GM23248 (cell line): ENCODE results near the gene HDGFL2. TPM values are rescaled to one million over a fixed set of nuclear protein-coding genes. Genes with fewer than 3 reads are reported as not detected.
A peak's percentile ranks its signal among the peaks of the same experiment; 100 is the strongest.

Source experiments
- DNase-seq: peaks from one replicate; pipeline ENCODE4 v3.0.0-alpha.2; 2015
- H2AFZ ChIP-seq: fragments of 200-600 bp; sonication (generic); 2 replicates; pipeline ENCODE4 v1.6.1; 2016; ENCODE audit warnings: antibody characterized with exemption
- H3F3A ChIP-seq: fragments of 200-600 bp; sonication (generic); 2 replicates; pipeline ENCODE4 v1.6.1; 2016; ENCODE audit warnings: mild to moderate bottlenecking, antibody characterized with exemption, mixed run types; ENCODE audit not compliant: insufficient read depth
- H3K27ac ChIP-seq: fragments of 200-600 bp; sonication (generic); 2 replicates; pipeline ENCODE4 v1.5.1; 2016; ENCODE audit warnings: mild to moderate bottlenecking
- H3K27me3 ChIP-seq: fragments of 200-600 bp; sonication (generic); replicated peaks from 2 replicates; pipeline ENCODE4 v1.6.1; 2016; ENCODE audit warnings: mild to moderate bottlenecking; ENCODE audit not compliant: insufficient read depth
- H3K36me3 ChIP-seq: fragments of 200-600 bp; sonication (generic); 2 replicates; pipeline ENCODE4 v1.6.1; 2016; ENCODE audit warnings: low read depth, mild to moderate bottlenecking
- H3K4me1 ChIP-seq: fragments of 200-600 bp; sonication (generic); 2 replicates; pipeline ENCODE4 v1.6.1; 2016; ENCODE audit warnings: mild to moderate bottlenecking; ENCODE audit not compliant: insufficient read depth
- H3K4me2 ChIP-seq: fragments of 200-600 bp; sonication (generic); one replicate; pipeline ENCODE4 v1.6.1; 2016; ENCODE audit warnings: mild to moderate bottlenecking; ENCODE audit not compliant: unreplicated experiment
- H3K4me3 ChIP-seq: fragments of 200-600 bp; sonication (generic); 2 replicates; pipeline ENCODE4 v1.5.1; 2016; ENCODE audit warnings: mild to moderate bottlenecking
- H3K79me2 ChIP-seq: fragments of 200-600 bp; sonication (generic); 2 replicates; pipeline ENCODE4 v1.6.1; 2016; ENCODE audit warnings: mild to moderate bottlenecking; ENCODE audit not compliant: insufficient read depth
- H3K9ac ChIP-seq: fragments of 200-600 bp; sonication (generic); 2 replicates; pipeline ENCODE4 v1.6.1; 2016; ENCODE audit warnings: mild to moderate bottlenecking
- H3K9me2 ChIP-seq: fragments of 200-600 bp; sonication (generic); 2 replicates; pipeline ENCODE4 v1.6.1; 2016; ENCODE audit warnings: mixed run types, mild to moderate bottlenecking, moderate library complexity; ENCODE audit not compliant: insufficient read depth
- H3K9me3 ChIP-seq: fragments of 200-600 bp; sonication (generic); one replicate; pipeline ENCODE4 v1.6.1; 2017; ENCODE audit warnings: low read depth
- H4K20me1 ChIP-seq: fragments of 200-600 bp; sonication (generic); 2 replicates; pipeline ENCODE4 v1.6.0; 2016; ENCODE audit not compliant: insufficient read depth
- EZH2 ChIP-seq: fragments of 200-600 bp; sonication (generic); IDR thresholded peaks from 2 replicates; pipeline ENCODE4 v1.6.1; 2018; ENCODE audit warnings: antibody characterized with exemption, mild to moderate bottlenecking; ENCODE audit not compliant: insufficient read depth, poor library complexity, severe bottlenecking
- EZH2phosphoT487 ChIP-seq: fragments of 200-600 bp; sonication (generic); IDR thresholded peaks from 2 replicates; pipeline ENCODE4 v1.6.1; 2018; ENCODE audit warnings: antibody characterized with exemption, moderate library complexity, mild to moderate bottlenecking, low read depth; ENCODE audit not compliant: insufficient read depth
- WGBS, 2 experiments: methylation state at CpG; one replicate each; pipeline ENCODE4 v1.1.6; 2015 to 2017; ENCODE audit warnings: low lambda C conversion rate in 2 of 2, low coverage in 1 of 2; ENCODE audit errors: missing lambda C conversion rate in 2 of 2; 5-methylcytosine and 5-hydroxymethylcytosine counted together
- in situ Hi-C: fragments of 300-500 bp; cut with MboI; formaldehyde crosslinking; loops from 2 replicates; pipeline ENCODE4 v1.15.0; 2020
- microRNA-seq: library from miRNA; unstranded; fragments of <30 nt; microRNA quantifications from one replicate; pipeline ENCODE4, GENCODE V29; 2016; ENCODE audit warnings: borderline number of aligned reads
- polyA plus RNA-seq: library from polyadenylated mRNA; unstranded; fragments of >200 nt; fragmentation: Nextera tagmentation; extraction: Ambion mirVana; gene quantifications from 2 replicates; pipeline ENCODE4 v1.2.1, GENCODE V29; 2016
- small RNA-seq: library from RNA; depleted of rRNA; stranded (forward); fragments of <200 nt; gene quantifications from one replicate; pipeline ENCODE3, GENCODE V24; 2014; ENCODE audit warnings: low read depth, low replicate concordance
- total RNA-seq: library from RNA; depleted of rRNA; stranded (reverse); fragments of >200 nt; shearing (Covaris generic); gene quantifications from 2 replicates; pipeline ENCODE4 v1.2.3, GENCODE V29; 2014; rRNA removed

Gene HDGFL2
- total and polyA plus RNA-seq, 2 experiments from 2014 or later: 23.0 to 50.7 TPM

DNA sequence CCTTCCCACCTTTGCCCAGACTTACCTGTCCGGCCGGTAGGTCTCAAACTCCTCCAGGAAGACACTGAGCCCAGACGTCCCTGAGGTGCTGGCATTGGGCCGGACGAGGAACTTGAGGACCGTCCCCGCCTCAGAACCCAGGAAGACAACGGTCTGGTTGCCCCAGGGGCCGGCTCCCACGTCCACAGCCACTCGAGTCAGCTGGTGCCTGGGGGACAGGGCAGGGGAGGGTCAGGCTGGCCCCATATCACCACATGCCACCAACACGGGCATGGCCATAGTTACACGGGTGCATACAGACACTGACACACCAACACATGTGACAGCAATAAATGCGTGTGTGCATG, 76.1 kb downstream of the HDGFL2 start:
- TF ChIP-seq EZH2phosphoT487 (no peak), EZH2 (no peak)
- H3K27me3 ChIP-seq: no peaks in the 10 kb centered on the region; the same call in 1 of the 2 replicates
- no peaks in the 10 kb centered on the region for H3K36me3 ChIP-seq
- no peak overlapping the region for H3K4me3 ChIP-seq
- in situ Hi-C loops: no loop called here
- no peak overlapping the region for H3K4me2 ChIP-seq
- H3K4me1 ChIP-seq: no peaks in the 10 kb centered on the region
- no peaks in the 10 kb centered on the region for H3K9me2 ChIP-seq
- no peak overlapping the region for H2AFZ ChIP-seq
- no peaks in the 10 kb centered on the region for H3F3A ChIP-seq
- WGBS, 2 experiments: 70 to 73% methylated on average over 14 of the region's 14 CpGs
- no peak for DNase-seq
- H3K27ac ChIP-seq: no peak overlapping the region
- no peaks in the 10 kb centered on the region for H3K9me3 ChIP-seq
- no peaks in the 10 kb centered on the region for H3K79me2 ChIP-seq
- H4K20me1 ChIP-seq: no peaks in the 10 kb centered on the region
- no peak overlapping the region for H3K9ac ChIP-seq

- TF ChIP-seq EZH2phosphoT487 (no peak), EZH2 (no peak)
- Histone ChIP-seq H3K4me3 (no peak overlapping the region), H3K9me2 (no peaks in the 10 kb centered on the region), H3K27me3 (no peaks in the 10 kb centered on the region; the same call in 1 of the 2 replicates), H3K4me2 (no peak overlapping the region), H3F3A (no peaks in the 10 kb centered on the region), H3K27ac (no peak overlapping the region), H3K9ac (no peak overlapping the region), H3K4me1 (no peaks in the 10 kb centered on the region), H3K9me3 (no peaks in the 10 kb centered on the region), H3K36me3 (no peaks in the 10 kb centered on the region), H4K20me1 (no peaks in the 10 kb centered on the region), H2AFZ (no peak overlapping the region), H3K79me2 (no peaks in the 10 kb centered on the region)
- no peak for DNase-seq
- in situ Hi-C loops: no loop called here
- 75 to 78% methylated on average over 18 of the region's 18 CpGs for WGBS, 2 experiments
Measured at GRCh38 chr19:4550018-4550417, 77.9 kb downstream of the HDGFL2 start.

- no peaks in the 10 kb centered on the region for H3K9me3 ChIP-seq
- in situ Hi-C loops: no loop called here
- no peaks in the 10 kb centered on the region for H3K9me2 ChIP-seq
- no peak overlapping the region for H3K4me2 ChIP-seq
- H3K27me3 ChIP-seq: no peaks in the 10 kb centered on the region; the same call in 1 of the 2 replicates
- H3K79me2 ChIP-seq: no peaks in the 10 kb centered on the region
- H3K4me1 ChIP-seq: no peaks in the 10 kb centered on the region
- no peaks in the 10 kb centered on the region for H3F3A ChIP-seq
- no peak overlapping the region for H3K4me3 ChIP-seq
- no peak for DNase-seq
- TF ChIP-seq EZH2: no peak
- TF ChIP-seq EZH2phosphoT487: no peak
- H3K36me3 ChIP-seq: no peaks in the 10 kb centered on the region
- H4K20me1 ChIP-seq: no peaks in the 10 kb centered on the region
- H3K9ac ChIP-seq: no peak overlapping the region
- no peak overlapping the region for H3K27ac ChIP-seq
- 66 to 68% methylated on average over 26 of the region's 26 CpGs for WGBS, 2 experiments
- H2AFZ ChIP-seq: no peak overlapping the region
Measured at GRCh38 chr19:4550479-4551050, 78.5 kb downstream of the HDGFL2 start.

Small RNA genes lying within 50 kb of the gene (microRNA-seq; reads per million reads assigned to microRNA genes)
- 6.1 reads per million, percentile 6 among the genes with 10 or more reads in this experiment for gene MIR4746

Small RNA genes lying within 50 kb of the gene (small RNA-seq; reads per million reads assigned to genes)
- not detected for gene MIR4746

Other genes with a start within 250 kb of the HDGFL2 start
- 0.76 TPM in 1 of 2 replicates, not detected in the other for gene EBI3, start 242.8 kb upstream of the HDGFL2 start, total RNA-seq
- 0.56 and 1.1 TPM in 2 replicates for gene EBI3, start 242.8 kb upstream of the HDGFL2 start, polyA plus RNA-seq
- 17.3 and 20.1 TPM in 2 replicates for gene YJU2, start 225.2 kb upstream of the HDGFL2 start, total RNA-seq
- 10.6 and 12.9 TPM in 2 replicates for gene YJU2, start 225.2 kb upstream of the HDGFL2 start, polyA plus RNA-seq
- not detected in 2 replicates for gene SHD, start 193.0 kb upstream of the HDGFL2 start, total RNA-seq
- gene SHD, start 193.0 kb upstream of the HDGFL2 start, polyA plus RNA-seq: not detected in 2 replicates
- gene TMIGD2, start 169.9 kb upstream of the HDGFL2 start, total RNA-seq: not detected in 2 replicates
- gene TMIGD2, start 169.9 kb upstream of the HDGFL2 start, polyA plus RNA-seq: not detected in 2 replicates
- gene FSD1, start 167.7 kb upstream of the HDGFL2 start, total RNA-seq: 5.8 and 16.2 TPM in 2 replicates
- 5.8 TPM in 2 replicates for gene FSD1, start 167.7 kb upstream of the HDGFL2 start, polyA plus RNA-seq
- gene STAP2, start 133.5 kb upstream of the HDGFL2 start, total RNA-seq: 1.8 and 6.4 TPM in 2 replicates
- 1.7 TPM in 2 replicates for gene STAP2, start 133.5 kb upstream of the HDGFL2 start, polyA plus RNA-seq
- 3.0 and 6.2 TPM in 2 replicates for gene MPND, start 128.7 kb upstream of the HDGFL2 start, total RNA-seq
- 5.0 and 8.4 TPM in 2 replicates for gene MPND, start 128.7 kb upstream of the HDGFL2 start, polyA plus RNA-seq
- gene SH3GL1, start 71.8 kb upstream of the HDGFL2 start, total RNA-seq: 114 and 141 TPM in 2 replicates
- gene SH3GL1, start 71.8 kb upstream of the HDGFL2 start, polyA plus RNA-seq: 151 and 159 TPM in 2 replicates
- gene CHAF1A, start 69.7 kb upstream of the HDGFL2 start, total RNA-seq: 9.1 and 11.6 TPM in 2 replicates
- 11.9 and 12.6 TPM in 2 replicates for gene CHAF1A, start 69.7 kb upstream of the HDGFL2 start, polyA plus RNA-seq
- 113 and 118 TPM in 2 replicates for gene UBXN6, start 14.5 kb upstream of the HDGFL2 start, total RNA-seq
- 45.8 and 48.8 TPM in 2 replicates for gene UBXN6, start 14.5 kb upstream of the HDGFL2 start, polyA plus RNA-seq
- not detected in 2 replicates for gene PLIN4, start 46.2 kb downstream of the HDGFL2 start, total RNA-seq
- 0.08 TPM in 1 of 2 replicates, not detected in the other for gene PLIN4, start 46.2 kb downstream of the HDGFL2 start, polyA plus RNA-seq
- not detected in 2 replicates for gene PLIN5, start 62.9 kb downstream of the HDGFL2 start, total RNA-seq
- gene PLIN5, start 62.9 kb downstream of the HDGFL2 start, polyA plus RNA-seq: not detected in 2 replicates
- gene LRG1, start 67.7 kb downstream of the HDGFL2 start, total RNA-seq: not detected in 2 replicates
- gene LRG1, start 67.7 kb downstream of the HDGFL2 start, polyA plus RNA-seq: not detected in 2 replicates
- gene SEMA6B, start 87.4 kb downstream of the HDGFL2 start, total RNA-seq: not detected in 2 replicates
- gene SEMA6B, start 87.4 kb downstream of the HDGFL2 start, polyA plus RNA-seq: 0.19 TPM in 1 of 2 replicates, not detected in the other
- gene TNFAIP8L1, start 167.2 kb downstream of the HDGFL2 start, total RNA-seq: 0.76 and 0.86 TPM in 2 replicates
- 2.0 TPM in 2 replicates for gene TNFAIP8L1, start 167.2 kb downstream of the HDGFL2 start, polyA plus RNA-seq
- 177 and 207 TPM in 2 replicates for gene MYDGF, start 198.0 kb downstream of the HDGFL2 start, total RNA-seq
- 591 and 597 TPM in 2 replicates for gene MYDGF, start 198.0 kb downstream of the HDGFL2 start, polyA plus RNA-seq